ENCODE measurements around the gene BACE1. TPM values are rescaled to one million over a fixed set of nuclear protein-coding genes. Genes with fewer than 3 reads are reported as not detected.
"Not testable (repeated sequence)": the region's sequence is repeated elsewhere in the genome, so short reads cannot be mapped to it uniquely, and the experiment has no call there.

Gene BACE1
- total RNA-seq, 2 donors from 2014 or later: 14.6 to 16.3 TPM

- DNase-seq (no peak), ATAC-seq (no peak)
- intact Hi-C loops (cut with DNase I): no loop called here
Observed at GRCh38 chr11:117284053-117284452, 32.0 kb downstream of the BACE1 start.

- intact Hi-C loops (cut with DNase I): no loop called here
- ATAC-seq (no peak), DNase-seq (no peak)
Observed at GRCh38 chr11:117282956-117283355, 33.1 kb downstream of the BACE1 start.

GRCh38 chr11:117281869-117282268, 34.2 kb downstream of the BACE1 start:
- DNase-seq (no peak), ATAC-seq (peak in 1 of 2 donors; percentile 23)
- intact Hi-C loops (cut with DNase I): no loop called here

GRCh38 chr11:117281159-117281558, 34.9 kb downstream of the BACE1 start:
- intact Hi-C loops (cut with DNase I): no loop called here
- ATAC-seq (peak; percentile 47 to 93), DNase-seq (no peak)

GRCh38 chr11:117279711-117280376, 36.2 kb downstream of the BACE1 start:
- DNase-seq (no peak), ATAC-seq (peak in 1 of 2 donors; percentile 41)
- intact Hi-C loops (cut with DNase I): no loop called here

- ATAC-seq (no peak), DNase-seq (no peak)
- intact Hi-C loops (cut with DNase I): no loop called here
Observed at GRCh38 chr11:117278347-117278746, 37.7 kb downstream of the BACE1 start.

- ATAC-seq (no peak), DNase-seq (no peak)
- intact Hi-C loops (cut with DNase I): no loop called here
Observed at GRCh38 chr11:117273550-117274289, 42.3 kb downstream of the BACE1 start.

- ATAC-seq; intact Hi-C loops (cut with DNase I); DNase-seq: not testable (repeated sequence)
Observed at GRCh38 chr11:117272175-117272574, 43.9 kb downstream of the BACE1 start.

- DNase-seq: no peak
- intact Hi-C loops (cut with DNase I): no loop called here
- ATAC-seq: no peak
Observed at GRCh38 chr11:117271208-117271607, 44.8 kb downstream of the BACE1 start.

GRCh38 chr11:117269856-117270255, 46.2 kb downstream of the BACE1 start:
- ATAC-seq (no peak), DNase-seq (no peak)
- intact Hi-C loops (cut with DNase I): no loop called here

- DNase-seq: no peak
- intact Hi-C loops (cut with DNase I): no loop called here
Observed at GRCh38 chr11:117265745-117266144, 50.3 kb downstream of the BACE1 start.

GRCh38 chr11:117264624-117265323, 51.3 kb downstream of the BACE1 start:
- DNase-seq; intact Hi-C loops (cut with DNase I); ATAC-seq: not testable (repeated sequence)

More at GRCh38 chr11:117265745-117266144, 50.3 kb downstream of the BACE1 start:
- no peak for ATAC-seq

- DNase-seq: no peak
- no peak for ATAC-seq
- intact Hi-C loops (cut with DNase I): no loop called here
Observed at GRCh38 chr11:117259417-117259816, 56.6 kb downstream of the BACE1 start.

- intact Hi-C loops (cut with DNase I): no loop called here
- DNase-seq: no peak
Observed at GRCh38 chr11:117258576-117258975, 57.5 kb downstream of the BACE1 start.

GRCh38 chr11:117256573-117256972, 59.5 kb downstream of the BACE1 start:
- ATAC-seq: no peak
- DNase-seq: no peak
- intact Hi-C loops (cut with DNase I): no loop called here

More at GRCh38 chr11:117258576-117258975, 57.5 kb downstream of the BACE1 start:
- ATAC-seq: no peak

- ATAC-seq (no peak), DNase-seq (no peak)
- intact Hi-C loops (cut with DNase I): no loop called here
Observed at GRCh38 chr11:117255966-117256365, 60.1 kb downstream of the BACE1 start.

- intact Hi-C loops (cut with DNase I): no loop called here
- DNase-seq (no peak), ATAC-seq (no peak)
Observed at GRCh38 chr11:117251506-117251905, 64.5 kb downstream of the BACE1 start.

- ATAC-seq: no peak
- no peak for DNase-seq
- intact Hi-C loops (cut with DNase I): no loop called here
Observed at GRCh38 chr11:117249571-117249970, 66.5 kb downstream of the BACE1 start.

- DNase-seq (no peak), ATAC-seq (no peak)
- intact Hi-C loops (cut with DNase I): no loop called here
Observed at GRCh38 chr11:117248341-117248740, 67.7 kb downstream of the BACE1 start.

GRCh38 chr11:117239295-117239694, 76.8 kb downstream of the BACE1 start:
- intact Hi-C loops (cut with DNase I): no loop called here
- ATAC-seq (no peak), DNase-seq (no peak)

Measured in left cardiac atrium (tissue), 4 donors.